ENCODE measurements around the gene TRPM7.

- TF ChIP-seq CTCF (IDR thresholded peaks at IDR 0.05) = no peak
- TF ChIP-seq EP300 (IDR thresholded peaks at IDR 0.05) = no peak
- no peak for TF ChIP-seq POLR2A (IDR thresholded peaks at IDR 0.05)
Observed at GRCh38 chr15:50627351-50628055, 59.1 kb downstream of the TRPM7 start.

Measured in stomach (tissue), 4 donors.